HepG2 (cell line): ENCODE measurements around the gene PRSS48. TPM values are rescaled to one million over a fixed set of nuclear protein-coding genes. Genes with fewer than 3 reads are reported as not detected.

ENCODE experiments used
- ARID4A ChIP-seq: sonication (generic); formaldehyde crosslinking; IDR thresholded peaks from 2 replicates; pipeline ENCODE4 v1.5.0; 2020; ENCODE audit warnings: mild to moderate bottlenecking, missing genetic modification reagents, borderline replicate concordance
- ARID5B ChIP-seq: IDR thresholded peaks from 2 replicates; pipeline ENCODE4 v1.4.0; 2020; ENCODE audit warnings: mild to moderate bottlenecking, missing genetic modification reagents
- GFI1 ChIP-seq: sonication (generic); formaldehyde crosslinking; IDR thresholded peaks from 2 replicates; pipeline ENCODE4 v1.5.0; 2020; ENCODE audit warnings: missing genetic modification reagents, mild to moderate bottlenecking, borderline replicate concordance
- HOXA9 ChIP-seq: sonication (generic); formaldehyde crosslinking; IDR thresholded peaks from 2 replicates; pipeline ENCODE4 v1.8.1; 2022; ENCODE audit warnings: missing genetic modification reagents, mild to moderate bottlenecking, moderate library complexity, borderline replicate concordance
- PAXIP1 ChIP-seq: sonication (generic); formaldehyde crosslinking; conservative IDR thresholded peaks from 2 replicates; pipeline ENCODE4 v1.4.0; 2020; ENCODE audit warnings: mild to moderate bottlenecking, missing genetic modification reagents, moderate library complexity
- PPARG ChIP-seq: conservative IDR thresholded peaks from 2 replicates; pipeline ENCODE4 v1.6.1; 2016; ENCODE audit warnings: missing biosample characterization, missing genetic modification reagents
- ZBTB7B ChIP-seq: sonication (generic); formaldehyde crosslinking; IDR thresholded peaks from 2 replicates; pipeline ENCODE4 v1.4.0; 2020; ENCODE audit warnings: missing genetic modification reagents
- ZHX2 ChIP-seq, 2 experiments: sonication (generic) in 1 of 2; formaldehyde crosslinking in 1 of 2; IDR thresholded peaks; 2 replicates each; pipeline versions ENCODE4 v1.6.1 to v1.9.0; 2014 to 2022; ENCODE audit warnings: antibody characterized with exemption in 1 of 2, borderline replicate concordance in 1 of 2, inconsistent platforms in 1 of 2, low read depth in 1 of 2, missing genetic modification reagents in 1 of 2
- ZNF549 ChIP-seq: sonication (generic); formaldehyde crosslinking; IDR thresholded peaks from 2 replicates; pipeline ENCODE4 v1.5.0; 2020; ENCODE audit warnings: missing genetic modification reagents
- ZNF883 ChIP-seq: sonication (generic); formaldehyde crosslinking; IDR thresholded peaks from 2 replicates; pipeline ENCODE4 v1.5.1; 2020; ENCODE audit warnings: mild to moderate bottlenecking, missing genetic modification reagents; ENCODE audit errors: not compliant biosample characterization
- polyA plus RNA-seq, 8 experiments: library from polyadenylated mRNA; depleted of rRNA in 3 of 8; stranded (reverse) in 7 of 8; unstranded in 1 of 8; fragments of >200 nt; fragmentation: Illumina TruSeq in 4 of 8; extraction: Trizol in 4 of 8; gene quantifications; 2 replicates each; pipeline versions ENCODE4 v1.2.1 to v1.2.3, GENCODE V29; 2011 to 2016; ENCODE audit warnings: low read depth in 4 of 8, missing spikeins in 1 of 8, mixed read lengths in 1 of 8; ENCODE audit not compliant: insufficient read depth in 1 of 8
- total RNA-seq, 5 experiments: library from RNA; depleted of rRNA; stranded (reverse); fragments of >200 nt; fragmentation: Illumina TruSeq; extraction: Trizol; gene quantifications; 2 replicates each; pipeline ENCODE4 v1.2.3, GENCODE V29; 2016; ENCODE audit warnings: low read depth in 1 of 5

Gene PRSS48
- total and polyA plus RNA-seq, 2 of the 13 experiments (the other 11 are each of a cell fraction or from before 2014, with no cell fraction given) = not detected

- TF ChIP-seq ARID4A (CRISPR knock-in tag) = peak; percentile 21; the same call in 1 of the 2 replicates
- peak; percentile 88 for TF ChIP-seq ARID5B
- peak; percentile 74 for TF ChIP-seq GFI1 (CRISPR knock-in tag)
- TF ChIP-seq ZHX2 (IDR thresholded peaks at IDR 0.05; ENCODE audit: low read depth) = no peak
- TF ChIP-seq ZHX2 (CRISPR knock-in tag; IDR thresholded peaks at IDR 0.05; ENCODE audit: borderline replicate concordance) = no peak
- TF ChIP-seq ZNF549 (CRISPR knock-in tag) = no peak
- no peak for TF ChIP-seq ZNF883 (CRISPR knock-in tag)
- TF ChIP-seq PAXIP1 (CRISPR knock-in tag) = peak; percentile 65
- TF ChIP-seq PPARG (CRISPR knock-in tag) = 0 out of 2 replicates have a peak, but pooled peaks have one; percentile 42
- no peak for TF ChIP-seq HOXA9 (CRISPR knock-in tag)
- peak; percentile 55; the same call in 1 of the 2 replicates for TF ChIP-seq ZBTB7B
Measured at GRCh38 chr4:151267104-151267503, 9.9 kb upstream of the PRSS48 start (continued).
